GM18873 (cell line): Measurements from ENCODE around the gene RAMP1.
"Not testable (repeated sequence)": the region's sequence is repeated elsewhere in the genome, so short reads cannot be mapped to it uniquely, and the experiment has no call there.

ENCODE experiments used
- ATAC-seq: cut with Tn5 transposase; IDR thresholded peaks from one replicate; pipeline ENCODE4 v1.9.1; 2021; ENCODE audit warnings: mild to moderate bottlenecking, moderate library complexity, moderate number of reproducible peaks; ENCODE audit not compliant: unreplicated experiment, low FRiP score

The RAMP1 gene

GRCh38 chr2:237863102-237863511 is 3.7 kb downstream of the RAMP1 start:
- ATAC-seq: no peak

GRCh38 chr2:237863689-237864443 is 4.4 kb downstream of the RAMP1 start:
- no peak for ATAC-seq

- ATAC-seq: no peak
These were observed 5.1 kb downstream of the RAMP1 start for GRCh38 chr2:237864444-237864931.

GRCh38 chr2:237864940-237865622 is 5.7 kb downstream of the RAMP1 start:
- no peak for ATAC-seq

- ATAC-seq: no peak
These were observed 6.2 kb downstream of the RAMP1 start for GRCh38 chr2:237865623-237866041.

- no peak for ATAC-seq
These were observed 6.7 kb downstream of the RAMP1 start for GRCh38 chr2:237866101-237866621.

GRCh38 chr2:237867465-237867864 is 8.0 kb downstream of the RAMP1 start:
- ATAC-seq: no peak

- ATAC-seq: not testable (repeated sequence)
These were observed 8.7 kb downstream of the RAMP1 start for GRCh38 chr2:237868074-237868473.

- no peak for ATAC-seq
These were observed 9.4 kb downstream of the RAMP1 start for GRCh38 chr2:237868631-237869342.

GRCh38 chr2:237869343-237870102 is 10.1 kb downstream of the RAMP1 start:
- no peak for ATAC-seq

- no peak for ATAC-seq
These were observed 10.7 kb downstream of the RAMP1 start for GRCh38 chr2:237870126-237870525.

- ATAC-seq: no peak
These were observed 11.6 kb downstream of the RAMP1 start for GRCh38 chr2:237870754-237871651.

GRCh38 chr2:237872178-237872887 is 12.9 kb downstream of the RAMP1 start:
- ATAC-seq: no peak

- no peak for ATAC-seq
These were observed 14.0 kb downstream of the RAMP1 start for GRCh38 chr2:237873421-237873831.

GRCh38 chr2:237873897-237874551 is 14.6 kb downstream of the RAMP1 start:
- ATAC-seq: no peak

GRCh38 chr2:237874585-237875161 is 15.2 kb downstream of the RAMP1 start:
- no peak for ATAC-seq

GRCh38 chr2:237875256-237876060 is 16.0 kb downstream of the RAMP1 start:
- no peak for ATAC-seq
